SK-N-MC (cell line): ENCODE measurements around the gene UNK.

Experiments used
- EZH2 ChIP-seq: fragments of 200-600 bp; sonication (generic); IDR thresholded peaks from one replicate; pipeline ENCODE4 v1.6.1; 2017; ENCODE audit warnings: antibody characterized with exemption
- FOXP2 ChIP-seq: optimal IDR thresholded peaks from 2 replicates; pipeline ENCODE3; 2011; ENCODE audit warnings: mild to moderate bottlenecking, moderate library complexity; ENCODE audit not compliant: insufficient read depth; ENCODE audit errors: extremely low read length, control extremely low read depth
- POLR2AphosphoS5 ChIP-seq: IDR thresholded peaks from 2 replicates; pipeline ENCODE4 v1.6.1; 2012; ENCODE audit warnings: mild to moderate bottlenecking, low read depth, low read length, borderline replicate concordance

DNA sequence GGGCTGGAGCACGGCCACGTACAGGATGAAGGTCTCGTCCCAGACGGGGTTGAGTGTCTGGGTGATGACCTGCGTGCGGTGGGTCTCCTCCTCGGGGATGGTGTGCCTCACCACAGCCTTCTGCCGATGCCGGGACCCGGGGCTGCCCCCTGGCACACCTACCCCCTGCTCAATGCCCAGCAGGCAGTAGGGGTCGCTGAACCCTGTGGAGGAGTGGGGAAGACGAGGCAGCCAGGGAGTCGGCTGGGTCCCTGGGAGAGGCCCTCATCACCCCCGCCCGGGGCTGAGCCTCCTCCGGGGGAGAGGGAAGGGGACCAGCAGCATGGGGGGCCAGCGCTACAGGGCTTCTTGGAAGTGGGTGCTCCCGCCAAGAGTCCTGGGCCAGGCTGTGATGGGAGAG lies 57.8 kb downstream of the UNK start:
- TF ChIP-seq EZH2 (no peak), POLR2AphosphoS5 (no peak), FOXP2 (no peak)
